ENCODE results near the gene VWC2. TPM values are rescaled to one million over a fixed set of nuclear protein-coding genes. Genes with fewer than 3 reads are reported as not detected.

Gene VWC2
- total and polyA plus RNA-seq, 10 of the 15 experiments (the other 5 are each of a cell fraction or from before 2014, with no cell fraction given), result 0.01 to 0.06 (median 0.03) TPM; not detected in 7

DNA sequence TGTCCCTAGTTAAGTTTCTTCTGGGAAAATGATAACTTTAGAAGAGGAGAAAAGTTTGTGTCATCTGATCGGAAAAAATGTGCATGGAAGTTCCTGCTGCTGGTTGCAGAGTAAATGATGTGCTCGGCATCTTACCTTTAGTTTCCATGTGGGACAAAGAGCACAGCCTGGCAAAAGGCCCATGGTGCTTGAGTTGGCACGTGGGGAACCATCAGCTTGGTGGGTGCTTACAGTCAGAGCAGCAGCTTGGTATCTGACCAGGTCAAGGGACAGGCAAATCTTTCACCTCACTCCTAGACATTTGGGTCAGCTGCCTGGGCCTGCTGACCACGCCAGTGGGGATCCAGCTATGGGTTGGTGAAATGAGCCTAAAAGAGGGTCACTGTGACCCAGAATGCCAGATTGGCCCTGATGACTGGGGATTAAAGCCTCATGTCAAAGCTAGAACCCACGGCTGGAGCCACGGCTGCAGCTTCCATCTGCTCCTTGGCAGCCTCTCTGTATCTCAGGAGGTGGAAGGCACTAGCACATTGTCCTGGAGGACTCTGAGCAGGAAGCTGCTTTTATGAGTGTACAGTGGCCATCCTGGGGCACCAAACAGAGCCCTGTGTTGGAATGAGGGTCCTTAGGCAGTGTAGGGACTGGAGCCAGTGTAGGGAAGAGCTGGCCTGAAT lies 24.7 kb downstream of the VWC2 start:
- FAIRE-seq, result no peak
- RAD21 ChIA-PET (ENCODE audit: unreplicated experiment), result no interaction called here

More for the DNA sequence above, 24.7 kb downstream of the VWC2 start:
- no TSS peak for BruUV-seq (replicated peaks)
- ChIA-PET POLR2A (no interaction called here), CTCF (interaction anchor here (0.9 kb wide), 1 partner anchor 172 kb away, joined by 3 read pairs; no protein-coding TSS in a partner anchor), SMC1A (ENCODE audit: uncharacterized antibody, unreplicated experiment) (interaction anchor here (1.0 kb wide), 1 partner anchor 60 kb away, joined by 3 read pairs; no protein-coding TSS in a partner anchor)
- 16% methylated on average over 6 of the region's 6 CpGs for WGBS (ENCODE audit: insufficient coverage, insufficient replicate concordance, low lambda C conversion rate, missing lambda C conversion rate)
- Histone ChIP-seq H3K36me3 (ENCODE audit: control insufficient read depth in 2 of 2, insufficient read depth in 2 of 2, low read length in 1 of 2) (no peaks in the 10 kb centered on the region), H3K4me2 (ENCODE audit: control insufficient read depth, insufficient read depth) (no peak overlapping the region), H3K9me3 (replicated peaks; ENCODE audit: control insufficient read depth, insufficient read depth, low read length) (no peaks in the 10 kb centered on the region; the same call in 2 of the 3 replicates), H3K27me3 (replicated peaks in 1 of 2; ENCODE audit: control insufficient read depth in 2 of 2, insufficient read depth in 2 of 2, low read length in 1 of 2) (no peaks in the 10 kb centered on the region), H3K79me2 (ENCODE audit: control insufficient read depth, insufficient read depth, low read length) (no peaks in the 10 kb centered on the region), H3K9ac (ENCODE audit: control insufficient read depth, insufficient read depth, low read length) (no peak overlapping the region), H3K4me1 (ENCODE audit: control insufficient read depth, insufficient read depth, low read length) (no peaks in the 10 kb centered on the region), H3K4me3 (no peak overlapping the region), H2AFZ (ENCODE audit: control insufficient read depth, low read depth, low read length) (no peak overlapping the region), H3K27ac (ENCODE audit: control insufficient read depth, insufficient read depth) (no peak overlapping the region), H4K20me1 (ENCODE audit: control insufficient read depth, insufficient read depth) (no peaks in the 10 kb centered on the region)
- TF ChIP-seq ETV6 (conservative IDR thresholded peaks at IDR 0.05 in 1 of 2, IDR thresholded peaks at IDR 0.05 in 1 of 2; ENCODE audit: borderline replicate concordance in 1 of 2, low read depth in 1 of 2) (no peak), SREBF2 (IDR thresholded peaks at IDR 0.05; ENCODE audit: low read length) (no peak), RUNX3 (IDR thresholded peaks at IDR 0.05; ENCODE audit: low read length) (no peak), ASH2L (IDR thresholded peaks at IDR 0.05; ENCODE audit: borderline replicate concordance, low read depth) (no peak), SPI1 (IDR thresholded peaks at IDR 0.05; ENCODE audit: borderline replicate concordance, insufficient read depth, low read depth, low read length) (no peak), ZBED1 (IDR thresholded peaks at IDR 0.05; ENCODE audit: borderline replicate concordance) (no peak), TAF1 (IDR thresholded peaks at IDR 0.05; ENCODE audit: borderline replicate concordance, low read depth, low read length) (no peak), SIN3A (IDR thresholded peaks at IDR 0.05; ENCODE audit: low read depth, low read length) (no peak), TARDBP (IDR thresholded peaks at IDR 0.05; ENCODE audit: borderline replicate concordance) (no peak), IKZF2 (IDR thresholded peaks at IDR 0.05) (no peak), EED (IDR thresholded peaks at IDR 0.05; ENCODE audit: low read depth) (no peak), JUNB (IDR thresholded peaks at IDR 0.05) (no peak), CBX5 (IDR thresholded peaks at IDR 0.05; ENCODE audit: low read depth) (no peak), RAD51 (IDR thresholded peaks at IDR 0.05) (no peak)
- TF ChIP-seq, protein P1, sequence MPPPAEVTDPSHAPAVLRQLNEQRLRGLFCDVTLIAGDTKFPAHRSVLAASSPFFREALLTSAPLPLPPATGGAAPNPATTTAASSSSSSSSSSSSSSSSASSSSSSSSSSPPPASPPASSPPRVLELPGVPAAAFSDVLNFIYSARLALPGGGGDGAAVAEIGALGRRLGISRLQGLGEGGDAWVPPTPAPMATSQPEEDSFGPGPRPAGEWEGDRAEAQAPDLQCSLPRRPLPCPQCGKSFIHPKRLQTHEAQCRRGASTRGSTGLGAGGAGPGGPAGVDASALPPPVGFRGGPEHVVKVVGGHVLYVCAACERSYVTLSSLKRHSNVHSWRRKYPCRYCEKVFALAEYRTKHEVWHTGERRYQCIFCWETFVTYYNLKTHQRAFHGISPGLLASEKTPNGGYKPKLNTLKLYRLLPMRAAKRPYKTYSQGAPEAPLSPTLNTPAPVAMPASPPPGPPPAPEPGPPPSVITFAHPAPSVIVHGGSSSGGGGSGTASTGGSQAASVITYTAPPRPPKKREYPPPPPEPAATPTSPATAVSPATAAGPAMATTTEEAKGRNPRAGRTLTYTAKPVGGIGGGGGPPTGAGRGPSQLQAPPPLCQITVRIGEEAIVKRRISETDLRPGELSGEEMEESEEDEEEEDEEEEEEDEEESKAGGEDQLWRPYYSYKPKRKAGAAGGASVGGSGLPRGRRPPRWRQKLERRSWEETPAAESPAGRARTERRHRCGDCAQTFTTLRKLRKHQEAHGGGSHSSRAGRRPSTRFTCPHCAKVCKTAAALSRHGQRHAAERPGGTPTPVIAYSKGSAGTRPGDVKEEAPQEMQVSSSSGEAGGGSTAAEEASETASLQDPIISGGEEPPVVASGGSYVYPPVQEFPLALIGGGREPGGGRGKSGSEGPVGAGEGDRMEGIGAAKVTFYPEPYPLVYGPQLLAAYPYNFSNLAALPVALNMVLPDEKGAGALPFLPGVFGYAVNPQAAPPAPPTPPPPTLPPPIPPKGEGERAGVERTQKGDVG (CRISPR knock-in tag; IDR thresholded peaks at IDR 0.05), result no peak
- intact Hi-C loops (cut with micrococcal nuclease; ENCODE audit: unreplicated experiment) (no loop called here), in situ Hi-C loops (cut with MboI) (loop anchor here (25.0 kb wide), 1 partner anchor 311 kb away; no protein-coding TSS in a partner anchor)
- DNase-seq (ENCODE audit: low read depth, low spot score), result no peak
- no peak for ATAC-seq
